Measurements from ENCODE around the gene ZNF302.
"Not testable (repeated sequence)": the region's sequence is repeated elsewhere in the genome, so short reads cannot be mapped to it uniquely, and the experiment has no call there.

ZNF302 gene

DNA sequence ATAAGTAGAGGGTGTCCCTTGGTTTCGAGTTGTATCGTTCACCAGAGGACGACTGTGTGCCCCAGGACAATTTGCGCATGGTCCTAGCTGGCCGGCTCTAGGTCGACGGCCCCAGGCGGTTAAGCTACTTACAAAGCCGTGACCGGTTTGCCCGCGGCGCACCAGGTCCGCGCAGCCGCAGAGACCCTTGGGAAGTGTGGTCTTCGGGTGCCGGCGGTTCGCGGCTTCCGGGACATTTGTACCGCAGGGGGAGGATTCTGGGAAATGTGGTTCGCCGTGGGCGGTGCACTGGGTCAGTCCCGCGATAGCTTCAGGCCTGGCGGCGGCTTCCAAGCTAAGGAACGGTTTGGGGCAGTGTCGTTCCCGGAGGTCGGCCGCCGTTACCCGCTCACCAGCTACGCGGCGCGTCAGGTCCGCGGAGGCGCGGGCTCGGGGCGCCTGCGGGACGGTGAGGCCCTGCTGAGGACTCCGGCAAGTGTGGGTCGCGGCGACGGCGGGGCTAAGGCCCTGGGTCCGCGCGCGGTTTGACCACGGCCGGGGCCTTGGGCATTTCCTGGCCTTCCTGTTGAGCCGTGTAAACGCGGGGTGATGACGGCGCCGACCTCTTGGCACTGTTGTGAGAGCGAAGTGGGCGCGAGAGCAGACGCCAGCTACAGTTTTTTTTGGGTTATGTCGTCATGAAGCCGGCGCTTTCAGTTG is at the start of gene ZNF302:
Gene ZNF302 (plus strand): TSS at position 293 of the 699 bp plus-strand sequence. CDS start 1,127 bp downstream, outside the sequence.
- peak; percentile 98 for DNase-seq

DNA sequence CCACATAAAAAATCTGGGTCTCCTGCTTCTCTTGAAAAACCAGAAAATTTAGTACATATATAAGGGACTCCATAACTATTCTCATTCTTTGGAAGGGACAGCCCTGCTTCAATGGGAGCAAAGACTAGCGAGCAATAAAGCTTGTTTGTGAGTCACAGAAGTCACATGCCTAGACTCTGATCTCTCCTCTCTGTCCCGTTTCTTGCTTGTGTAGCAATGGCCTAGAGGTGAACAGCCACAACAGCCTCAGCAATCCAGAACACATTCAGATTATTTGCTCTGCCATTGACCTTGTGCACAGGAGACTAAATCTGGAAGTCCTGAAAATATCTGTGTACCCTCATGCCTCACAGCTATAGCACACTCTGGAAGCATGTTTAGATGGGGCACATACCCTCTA is 43.7 kb upstream of the ZNF302 start:
- DNase-seq = no peak

DNA sequence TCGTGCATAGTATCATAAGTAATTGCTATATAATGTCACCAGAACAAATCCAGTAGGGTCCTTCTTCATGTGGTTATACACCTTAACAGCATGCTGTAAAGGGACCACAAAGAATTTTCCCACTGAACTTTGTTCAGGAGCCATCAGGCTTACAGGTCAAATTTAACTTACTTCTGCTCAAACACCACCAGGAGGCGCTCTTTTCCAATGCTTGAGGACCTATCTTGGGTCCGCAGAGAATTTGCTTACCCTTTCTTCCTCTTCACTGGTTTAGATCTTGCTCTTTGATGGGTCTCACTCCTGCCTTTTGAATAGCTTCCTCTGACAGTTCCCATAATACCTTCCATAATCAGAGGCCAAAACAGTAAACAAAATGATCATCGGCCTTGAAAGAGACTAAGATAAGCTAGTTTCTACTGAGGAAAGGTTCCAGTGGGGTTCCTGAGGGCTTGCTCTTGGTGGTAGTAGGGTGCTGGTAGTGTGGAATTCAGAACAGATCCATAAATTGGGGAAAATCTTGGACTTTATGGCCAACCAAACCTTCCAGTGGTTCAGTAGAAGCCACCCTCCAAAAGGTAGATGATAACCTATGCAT is 37.9 kb upstream of the ZNF302 start:
- peak; percentile 84 for DNase-seq

DNA sequence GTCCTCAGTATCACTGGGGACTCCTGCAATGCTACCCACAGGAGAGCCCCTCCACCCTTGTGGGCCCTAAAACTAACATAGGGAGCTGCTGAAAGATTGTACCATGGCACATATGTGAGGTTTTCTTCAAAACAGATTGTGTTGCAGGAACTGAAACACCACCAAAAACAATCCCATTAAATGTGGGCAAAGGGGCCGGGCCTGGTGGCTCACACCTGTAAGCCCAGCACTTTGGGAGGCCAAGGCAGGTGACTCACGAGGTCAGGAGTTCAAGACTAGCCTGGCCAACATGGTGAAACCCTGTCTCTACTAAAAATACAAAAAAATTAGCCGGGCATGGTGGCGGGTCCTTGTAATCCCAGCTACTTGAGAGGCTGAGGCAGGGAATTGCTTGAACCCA is 35.2 kb upstream of the ZNF302 start:
- no peak for DNase-seq

DNA sequence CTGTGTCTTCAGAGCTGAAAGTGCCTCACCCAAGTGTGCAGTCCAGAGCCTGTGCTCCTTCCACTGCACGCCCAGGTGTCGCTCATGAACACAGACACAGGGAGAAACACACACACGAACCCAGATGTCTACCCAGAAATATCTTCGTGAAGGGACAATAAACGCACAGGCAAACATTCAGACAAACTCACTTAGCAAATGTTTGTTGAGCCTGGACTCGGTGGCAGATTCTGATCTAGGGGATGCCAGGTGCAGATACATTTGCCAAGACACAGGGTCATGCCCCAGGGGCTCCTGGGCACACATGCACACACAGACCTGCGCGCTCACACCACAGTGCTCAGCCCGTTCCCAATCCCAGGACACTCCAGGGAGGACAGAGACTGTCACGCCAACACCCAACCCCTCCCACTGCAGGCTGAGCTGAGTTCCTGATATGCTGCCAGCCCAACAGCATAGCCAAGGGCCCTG is 32.5 kb upstream of the ZNF302 start:
- no peak for DNase-seq

DNA sequence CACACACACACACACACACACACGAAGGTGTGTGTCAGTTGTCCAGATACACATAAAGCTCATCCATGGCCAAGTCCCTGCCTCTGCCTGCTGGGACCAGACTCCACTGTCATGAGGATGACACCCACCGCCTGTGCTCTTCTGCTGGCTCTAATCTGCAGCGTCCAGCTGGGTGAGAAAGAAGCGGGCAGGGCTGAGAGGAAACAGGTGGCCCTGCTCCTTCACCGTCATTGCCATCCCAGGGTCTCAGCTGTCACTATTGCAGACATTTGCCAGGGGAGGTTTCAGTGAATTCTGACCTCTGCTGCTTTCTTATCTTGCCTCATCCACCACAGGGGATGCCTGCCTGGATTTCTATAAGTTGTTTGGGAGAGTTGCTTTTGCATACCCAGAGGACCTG is 31.9 kb upstream of the ZNF302 start:
- DNase-seq = no peak

DNA sequence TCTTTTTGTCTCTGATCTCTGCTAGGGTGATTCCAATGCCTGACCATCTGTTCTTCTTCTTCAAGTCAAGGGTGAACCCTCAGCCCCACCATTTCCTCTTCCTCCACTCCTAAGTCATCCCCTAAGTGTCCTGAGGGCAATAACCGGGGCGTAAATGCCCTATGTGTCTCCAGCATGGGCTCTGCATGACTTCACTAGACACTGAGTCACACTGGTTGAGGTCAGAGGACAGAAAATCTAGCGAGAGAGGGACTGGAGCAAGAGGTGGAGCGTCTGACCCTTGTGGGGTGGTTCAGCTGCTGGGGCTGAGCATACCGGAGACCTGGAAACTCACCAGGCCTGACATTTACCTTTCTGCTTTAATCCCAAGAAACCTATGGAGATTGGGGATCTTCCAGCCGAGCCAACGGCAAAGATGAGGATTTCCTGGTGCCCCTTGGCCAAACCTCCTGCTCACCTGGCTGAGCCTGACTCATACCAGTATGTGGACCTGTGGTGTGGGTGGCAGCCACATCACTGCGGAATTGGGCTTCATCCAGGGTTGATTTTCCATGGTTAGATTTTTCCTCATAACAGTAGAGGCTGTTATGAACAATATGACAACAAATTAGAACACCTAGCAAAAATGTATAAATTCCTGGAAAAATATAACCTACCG is 27.5 kb upstream of the ZNF302 start:
- DNase-seq = no peak

DNA sequence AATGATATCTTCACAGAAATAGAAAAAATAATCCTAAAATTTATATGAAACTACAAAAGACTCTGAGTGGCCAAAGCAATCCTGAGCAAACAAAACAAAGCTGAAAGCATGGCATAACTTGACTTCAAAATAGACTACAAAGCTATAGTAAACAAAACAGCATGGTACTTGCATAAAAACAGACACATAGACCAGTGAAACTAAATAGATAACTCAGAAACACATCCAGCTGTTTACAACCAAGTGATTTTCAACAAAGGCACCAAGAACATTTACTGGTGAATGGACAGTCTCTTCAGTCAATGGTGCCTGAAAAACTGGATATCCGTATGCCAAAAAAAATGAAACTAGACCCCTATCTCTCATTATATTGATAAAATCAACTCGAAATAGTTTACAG is 25.7 kb upstream of the ZNF302 start:
- DNase-seq = no peak

DNA sequence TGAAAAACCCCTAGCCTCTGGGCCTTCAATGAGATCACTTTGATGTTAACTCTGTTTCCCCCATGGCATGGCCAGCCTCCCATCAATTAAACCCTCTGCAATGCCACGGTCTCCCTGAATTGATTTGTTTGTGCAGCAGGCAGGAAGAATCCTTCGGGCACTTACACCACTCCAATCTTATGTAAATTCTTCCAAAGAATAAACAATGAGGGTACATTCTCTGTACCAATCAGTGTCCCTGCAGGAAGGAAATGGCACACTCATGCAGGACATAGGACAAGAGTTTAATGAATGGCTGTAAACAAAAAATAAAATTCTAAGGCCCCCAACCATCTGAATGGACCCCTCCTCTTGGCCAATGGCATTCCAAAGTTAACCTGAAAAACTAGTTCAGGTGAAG is 22.7 kb upstream of the ZNF302 start:
- DNase-seq = no peak

DNA sequence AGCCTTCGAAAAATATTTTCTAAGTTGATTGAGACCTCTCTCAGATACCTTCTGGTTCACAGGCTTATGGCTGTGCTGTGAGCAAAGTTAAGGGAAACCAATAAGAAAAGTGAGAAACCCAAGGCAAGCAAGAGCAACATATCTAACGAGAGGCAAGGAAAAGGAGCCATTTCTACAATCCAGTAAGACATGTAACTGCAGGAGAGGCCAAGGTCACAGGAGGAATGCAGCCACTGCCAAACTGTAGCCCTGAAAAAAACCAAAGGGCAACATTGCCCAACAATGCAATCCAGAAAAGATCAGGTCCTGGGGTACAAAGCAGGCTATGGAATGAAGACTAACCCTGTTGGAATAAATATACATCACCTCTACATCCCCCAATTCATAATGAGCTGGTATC is 21.8 kb upstream of the ZNF302 start:
- DNase-seq = no peak

DNA sequence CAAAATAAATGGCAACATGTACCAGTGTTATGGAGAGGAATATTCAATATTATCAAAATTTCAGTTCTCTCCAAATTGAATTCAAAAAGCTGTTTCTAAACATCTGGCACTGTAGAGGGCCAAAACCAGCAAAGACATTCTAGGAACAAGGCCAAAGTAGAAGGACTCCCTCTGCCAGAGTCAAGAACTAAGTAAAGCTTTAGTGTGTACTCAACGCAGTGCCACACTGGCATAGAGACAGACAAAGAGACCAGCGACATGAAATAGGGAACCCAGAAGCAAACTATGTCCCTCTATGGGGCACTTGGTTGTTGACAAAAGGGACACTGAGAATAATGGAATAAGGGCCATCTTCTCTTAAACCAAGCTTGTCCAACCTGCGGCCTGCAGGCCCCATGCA is 16.1 kb upstream of the ZNF302 start:
- DNase-seq = no peak

DNA sequence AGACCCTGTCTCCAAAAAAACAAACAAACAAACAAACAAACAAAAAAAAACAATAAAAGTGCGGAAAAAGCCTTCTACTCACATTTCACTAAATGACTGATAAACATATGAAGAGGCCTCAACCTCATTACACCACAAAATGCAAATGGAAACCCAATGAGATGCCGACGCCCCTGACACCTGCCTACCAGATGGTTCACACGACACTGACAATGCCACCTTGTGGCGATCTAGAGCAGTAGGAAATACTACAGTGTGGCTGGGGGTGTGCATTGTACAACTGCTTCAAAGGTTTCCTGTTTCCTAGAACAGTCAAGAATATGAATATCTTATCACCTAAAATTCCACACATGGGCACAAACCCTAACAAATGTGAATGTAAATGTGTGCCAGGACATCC is 14.6 kb upstream of the ZNF302 start:
- peak; percentile 74 for DNase-seq

DNA sequence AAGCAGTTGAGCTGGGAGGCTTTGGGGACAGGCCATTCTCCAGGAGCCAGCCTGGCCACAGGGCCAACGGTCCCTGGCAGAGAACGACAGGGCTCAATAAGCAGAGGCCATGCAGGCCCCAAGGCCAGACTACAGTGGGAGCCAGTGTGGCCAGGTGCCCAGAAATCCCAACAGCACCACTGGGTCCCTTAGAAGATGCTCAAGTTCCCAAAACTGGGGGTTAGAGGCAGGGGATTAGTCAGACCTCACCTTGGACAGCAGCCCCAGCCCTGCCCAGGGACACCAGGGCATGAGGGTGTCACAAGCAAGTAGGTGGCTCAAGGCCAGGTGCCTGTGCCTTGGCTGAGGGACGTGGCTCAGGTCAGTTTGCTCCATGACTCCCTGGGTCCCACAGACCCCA is 13.3 kb upstream of the ZNF302 start:
- no peak for DNase-seq

DNA sequence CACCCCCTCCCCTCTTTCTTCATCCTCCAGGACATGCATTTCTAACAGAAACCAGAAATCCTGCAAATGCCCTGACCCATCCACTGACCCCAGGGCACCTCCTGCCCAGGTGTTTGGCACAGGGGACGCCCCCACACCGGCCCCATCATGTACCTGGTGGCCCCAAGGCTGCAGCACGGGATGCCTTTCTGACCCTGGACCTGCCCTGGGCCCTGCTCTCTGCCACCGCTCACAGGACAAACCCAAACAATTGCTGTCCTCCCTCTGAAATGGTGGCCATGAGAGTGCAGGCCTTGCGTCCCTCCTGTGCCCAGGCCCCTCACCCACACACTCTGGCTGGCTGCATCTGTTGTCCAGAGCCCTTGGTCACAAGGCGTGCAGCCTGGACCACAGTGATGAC is 12.6 kb upstream of the ZNF302 start:
- no peak for DNase-seq

DNA sequence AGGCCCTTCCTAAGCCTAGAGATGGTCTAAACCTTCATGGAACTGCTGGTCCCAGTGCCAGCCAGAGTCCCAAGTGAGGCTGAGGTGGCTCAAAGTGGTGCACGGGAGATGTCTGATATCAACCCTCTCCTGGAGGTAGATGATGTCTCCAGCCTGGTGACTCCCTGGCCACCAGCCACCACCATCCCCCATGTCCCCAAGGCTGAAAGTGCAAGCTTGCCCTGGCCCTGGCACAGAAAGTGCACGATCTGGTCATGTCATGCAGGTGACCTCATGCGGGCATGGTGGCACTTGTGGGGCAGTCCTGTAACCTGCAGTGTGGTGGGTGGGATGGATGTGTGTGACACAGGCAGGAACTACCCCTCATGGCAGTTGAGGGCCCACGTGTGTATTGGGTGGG is 12.2 kb upstream of the ZNF302 start:
- DNase-seq = not testable (repeated sequence)

DNA sequence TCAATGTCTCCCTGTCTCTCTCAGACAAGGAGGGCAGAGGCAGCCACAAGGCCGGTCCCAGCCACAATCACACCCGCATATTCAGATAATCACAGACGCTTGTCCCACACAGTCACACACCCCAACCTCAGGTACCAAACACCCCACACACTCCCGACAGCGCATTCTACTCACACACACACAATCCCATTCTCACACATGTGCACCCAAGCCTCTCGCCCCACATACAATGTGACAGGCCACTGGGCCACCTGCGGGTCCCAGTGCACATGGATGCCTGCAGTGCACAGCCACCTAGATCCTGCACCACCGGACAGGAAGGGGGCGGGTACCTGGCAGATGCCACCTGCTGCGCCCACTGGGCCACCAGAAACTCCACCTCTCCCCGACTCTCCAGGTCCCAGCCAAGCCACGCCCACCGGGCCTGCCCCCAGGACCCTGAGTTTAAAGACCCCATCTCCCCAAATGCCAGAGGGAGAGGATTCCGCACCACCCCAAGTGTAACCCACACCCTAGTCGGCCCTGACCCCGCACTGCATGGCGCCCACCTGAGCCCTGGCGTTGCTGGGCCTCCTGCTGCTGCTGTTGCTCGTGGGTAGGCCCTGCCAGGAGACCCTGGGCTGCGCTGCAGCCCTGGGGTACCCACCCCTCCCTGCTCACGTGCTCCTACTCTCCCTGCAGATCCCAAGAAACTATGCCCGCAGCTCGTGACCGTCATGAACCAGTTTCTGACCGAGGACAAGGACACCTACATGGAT is 11.1 kb upstream of the ZNF302 start:
- DNase-seq = no peak

DNA sequence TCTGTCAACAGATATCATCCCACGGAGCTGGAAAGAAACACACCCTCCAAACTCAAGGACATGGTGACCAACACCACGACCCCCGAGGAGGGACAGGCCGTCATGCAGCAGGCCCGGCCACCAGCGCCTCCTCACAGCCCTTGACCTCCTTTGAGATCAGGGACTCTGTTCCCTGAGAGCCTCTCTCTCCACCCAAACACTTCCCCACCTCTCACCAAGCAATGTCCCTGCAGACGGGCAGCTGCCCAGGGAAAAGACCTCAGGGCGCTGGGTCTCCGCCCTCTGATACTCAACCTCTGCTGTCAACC is 10.6 kb upstream of the ZNF302 start:
- no peak for DNase-seq

DNA sequence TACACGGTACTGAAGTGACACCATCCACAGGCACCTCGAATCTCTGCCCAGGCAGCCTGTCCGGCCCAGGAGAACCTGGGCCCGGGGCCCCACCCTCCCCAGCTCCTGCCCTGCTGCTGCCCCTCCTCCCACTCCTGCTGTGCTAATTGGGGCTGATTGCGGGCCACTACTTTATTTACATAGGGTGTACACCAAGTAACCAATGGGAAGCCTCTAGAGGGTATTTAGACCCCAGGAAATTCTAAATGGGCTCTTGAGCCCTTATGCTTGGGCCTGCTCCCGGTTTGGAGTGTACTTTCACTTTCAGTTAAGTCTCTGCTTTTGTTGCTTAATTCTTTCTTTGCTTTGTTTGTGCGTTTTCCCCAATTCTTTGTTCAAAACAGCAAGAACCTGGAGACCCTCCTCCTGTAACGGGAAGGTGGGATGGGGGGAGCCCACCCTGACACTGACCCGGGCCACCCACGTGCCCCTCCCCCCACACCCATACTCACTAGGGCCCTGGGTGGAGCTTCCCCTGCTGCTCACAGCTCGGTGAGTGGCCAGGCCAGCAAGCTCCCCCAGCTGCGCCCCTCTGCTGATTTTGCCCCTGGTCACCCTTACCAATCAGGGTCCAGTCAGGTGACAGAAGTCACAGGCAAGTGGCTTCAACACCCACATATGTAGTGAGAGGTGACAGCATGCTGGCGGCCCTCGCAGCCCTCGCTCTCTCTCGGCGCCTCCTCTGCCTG is 10.0 kb upstream of the ZNF302 start:
- peak; percentile 87 for DNase-seq

DNA sequence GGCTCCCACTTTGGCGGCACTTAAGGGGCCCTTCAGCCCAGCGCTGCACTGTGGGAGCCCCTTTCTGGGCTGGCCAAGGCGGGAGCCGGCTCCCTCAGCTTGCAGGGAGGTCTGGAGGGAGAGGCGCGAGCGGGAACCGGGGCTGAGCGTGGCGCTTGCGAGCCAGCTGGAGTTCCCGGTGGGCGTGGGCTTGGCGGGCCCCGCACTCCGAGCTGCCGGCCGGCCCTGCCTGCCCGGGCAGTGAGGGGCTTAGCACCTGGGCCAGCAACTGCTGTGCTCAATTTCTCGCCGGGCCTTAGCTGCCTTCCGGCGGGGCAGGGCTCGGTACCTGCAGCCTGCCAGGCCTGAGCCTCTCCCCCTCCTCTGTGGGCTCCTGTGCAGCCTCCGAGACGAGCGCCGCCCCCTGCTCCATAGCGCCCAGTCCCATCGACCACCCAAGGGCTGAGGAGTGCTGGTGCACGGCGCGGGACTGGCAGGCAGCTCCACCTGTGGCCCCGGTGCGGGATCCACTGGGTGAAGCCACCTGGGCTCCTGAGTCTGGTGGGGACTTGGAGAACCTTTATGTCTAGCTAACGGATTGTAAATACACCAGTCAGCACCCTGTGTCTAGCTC is 9.3 kb upstream of the ZNF302 start:
- DNase-seq = not testable (repeated sequence)

DNA sequence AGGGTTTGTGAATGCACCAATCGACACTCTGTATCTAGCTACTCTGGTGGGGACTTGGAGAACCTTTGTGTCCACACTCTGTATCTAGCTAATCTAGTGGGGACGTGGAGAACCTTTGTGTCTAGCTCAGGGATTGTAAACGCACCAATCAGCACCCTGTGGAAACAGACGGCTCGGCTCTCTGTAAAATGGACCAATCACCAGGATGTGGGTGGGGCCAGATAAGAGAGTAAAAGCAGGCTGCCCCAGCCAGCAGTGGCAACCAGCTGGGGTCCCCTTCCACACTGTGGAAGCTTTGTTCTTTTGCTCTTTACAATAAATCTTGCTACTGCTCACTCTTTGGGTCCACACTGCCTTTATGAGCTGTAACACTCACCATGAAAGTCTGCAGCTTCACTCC is 8.8 kb upstream of the ZNF302 start:
- not testable (repeated sequence) for DNase-seq

DNA sequence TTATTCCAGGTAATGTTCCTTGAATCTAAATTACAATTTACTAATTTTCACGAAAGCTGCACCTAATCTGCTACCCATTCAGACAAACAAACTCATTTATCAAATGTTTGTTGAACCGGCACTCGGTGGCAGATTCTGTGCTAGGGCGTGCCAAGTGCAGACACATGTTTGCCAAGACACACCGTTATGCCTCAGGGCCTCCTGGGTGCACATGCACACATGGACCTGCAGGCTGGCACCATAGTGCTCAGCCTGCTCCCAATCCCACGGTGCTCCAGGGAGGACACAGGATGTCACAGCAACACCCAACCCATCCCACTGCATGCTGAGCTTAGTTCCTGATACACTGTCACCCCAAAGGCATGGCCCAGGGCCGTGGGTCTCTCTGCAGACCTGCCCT is 8.2 kb upstream of the ZNF302 start:
- DNase-seq = no peak

DNA sequence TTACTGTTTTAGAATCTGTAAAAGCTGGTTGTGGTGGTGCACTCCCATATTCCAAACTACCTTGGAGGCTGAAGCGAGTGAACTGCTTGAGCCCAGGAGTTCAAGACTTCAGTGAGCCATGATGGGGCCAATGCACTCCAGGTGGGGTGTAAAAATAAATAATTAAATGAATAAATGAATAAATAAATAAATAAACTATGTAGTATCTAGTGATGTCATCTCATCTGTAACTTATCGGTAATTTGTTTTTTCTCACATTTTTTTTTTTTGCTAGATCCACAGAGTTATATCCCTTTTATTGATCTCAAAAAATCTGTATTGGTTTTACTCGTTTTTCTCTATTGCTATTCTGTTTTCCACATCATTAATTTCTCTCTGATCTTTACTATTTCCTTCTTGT is 5.5 kb upstream of the ZNF302 start:
- DNase-seq = no peak

DNA sequence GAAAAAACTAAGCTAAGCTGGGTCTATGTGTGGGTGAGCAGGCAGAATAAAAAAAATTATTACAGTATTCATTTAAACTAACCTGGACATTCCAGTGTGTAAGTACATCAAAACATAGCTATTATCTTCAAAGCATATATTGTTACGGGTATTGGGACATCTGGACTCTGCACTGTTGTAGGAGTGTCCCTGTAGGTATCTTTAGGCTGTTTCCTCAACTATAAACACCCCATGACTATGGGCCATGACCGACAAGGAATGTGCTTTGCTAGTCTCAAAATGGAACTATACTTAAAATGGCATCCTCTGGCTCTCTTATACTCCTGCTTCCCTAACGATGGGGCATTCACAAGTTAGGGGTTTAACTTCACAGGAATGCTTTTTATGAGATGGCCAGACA is 3.9 kb upstream of the ZNF302 start:
- no peak for DNase-seq
